G401.6 (cell line): ENCODE measurements around the gene RAB40B.

Experiments
- FAIRE-seq: peaks from 2 replicates; lab custom pipeline; 2012; peaks lifted over from hg19 to GRCh38; lab: Jason Lieb, UNC

RAB40B gene

DNA sequence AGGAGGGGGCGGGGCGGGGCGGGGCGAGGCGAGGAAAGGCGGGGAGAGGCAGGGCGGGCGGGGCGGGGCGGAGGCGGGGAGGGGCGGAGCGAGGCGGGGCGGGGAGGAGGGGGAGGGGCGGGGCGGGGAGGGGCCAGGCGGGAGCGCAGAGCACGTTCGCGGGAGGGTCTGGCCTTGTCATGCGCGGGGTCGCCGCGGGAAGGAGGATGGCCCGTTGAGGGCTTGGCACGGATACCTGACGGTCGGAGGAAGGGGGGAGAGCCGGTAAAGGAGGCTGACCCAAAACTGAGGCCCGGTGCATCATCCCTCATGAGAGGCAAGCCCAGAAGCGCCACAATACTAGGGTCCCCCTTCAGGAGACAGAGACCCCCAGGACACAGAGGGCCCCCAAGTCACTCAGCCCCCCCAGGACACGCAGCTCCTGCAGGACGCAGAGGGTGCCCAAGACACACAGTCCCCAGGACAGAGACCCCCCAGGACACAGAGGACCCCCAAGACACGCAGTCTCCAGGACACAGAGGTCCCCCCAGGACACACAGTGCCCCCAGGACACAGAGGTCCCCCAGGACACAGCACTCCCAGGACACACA is 49.7 kb downstream of the RAB40B start:
- FAIRE-seq, result no peak

- FAIRE-seq, result no peak
Measured at GRCh38 chr17:82648165-82648668, 50.3 kb downstream of the RAB40B start, which contains the start of gene WDR45B. WDR45B (minus strand) TSS chr17:82648444; CDS start chr17:82648340, 104 bp downstream.

GRCh38 chr17:82647593-82648164 is 50.8 kb downstream of the RAB40B start:
- FAIRE-seq, result no peak

- FAIRE-seq, result no peak
Measured at GRCh38 chr17:82645516-82645915, 53.0 kb downstream of the RAB40B start.

DNA sequence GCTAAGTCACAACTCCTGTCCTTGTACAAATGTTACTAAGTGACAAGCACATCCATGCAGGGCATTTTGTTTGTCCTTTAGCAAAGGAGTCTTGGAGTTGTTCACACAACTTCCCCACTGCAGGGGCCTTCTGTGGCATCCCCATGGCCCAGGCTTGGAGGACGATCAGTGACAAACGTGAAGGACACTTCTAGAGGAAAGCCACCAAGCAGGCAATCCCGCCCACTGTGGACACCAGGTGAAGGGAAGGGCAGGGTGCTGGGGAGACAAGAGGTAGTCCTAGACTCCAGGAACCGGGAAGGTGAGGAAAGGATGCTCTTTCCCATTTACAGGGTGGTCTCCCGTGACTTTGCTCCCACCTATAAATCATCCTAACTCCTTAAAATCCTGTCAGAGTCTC is 54.4 kb downstream of the RAB40B start:
- no peak for FAIRE-seq

- FAIRE-seq, result no peak
Measured at GRCh38 chr17:82642022-82642421, 56.5 kb downstream of the RAB40B start.

DNA sequence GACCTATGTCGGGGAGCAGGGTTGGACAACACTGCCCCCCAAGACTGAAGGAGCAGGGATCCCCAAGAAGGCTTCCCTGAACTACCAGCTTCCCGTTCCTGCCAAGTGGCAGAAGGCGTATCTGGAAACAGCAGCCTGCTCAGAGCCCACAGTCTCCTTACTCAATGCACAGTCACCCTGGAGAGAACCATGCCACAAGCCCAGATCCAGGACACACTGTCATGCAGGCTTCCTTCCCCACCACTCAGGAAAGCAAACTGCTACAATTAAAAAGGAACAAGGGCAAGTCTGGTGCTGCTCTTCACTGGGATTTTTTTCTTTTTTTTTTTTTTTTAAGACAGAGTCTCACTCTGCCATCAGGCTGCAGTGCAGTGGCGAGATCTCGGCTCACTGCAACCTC is 58.5 kb downstream of the RAB40B start:
- FAIRE-seq, result no peak

- no peak for FAIRE-seq
Measured at GRCh38 chr17:82639628-82640027, 58.9 kb downstream of the RAB40B start.

GRCh38 chr17:82638183-82638773 is 60.2 kb downstream of the RAB40B start:
- FAIRE-seq, result no peak

DNA sequence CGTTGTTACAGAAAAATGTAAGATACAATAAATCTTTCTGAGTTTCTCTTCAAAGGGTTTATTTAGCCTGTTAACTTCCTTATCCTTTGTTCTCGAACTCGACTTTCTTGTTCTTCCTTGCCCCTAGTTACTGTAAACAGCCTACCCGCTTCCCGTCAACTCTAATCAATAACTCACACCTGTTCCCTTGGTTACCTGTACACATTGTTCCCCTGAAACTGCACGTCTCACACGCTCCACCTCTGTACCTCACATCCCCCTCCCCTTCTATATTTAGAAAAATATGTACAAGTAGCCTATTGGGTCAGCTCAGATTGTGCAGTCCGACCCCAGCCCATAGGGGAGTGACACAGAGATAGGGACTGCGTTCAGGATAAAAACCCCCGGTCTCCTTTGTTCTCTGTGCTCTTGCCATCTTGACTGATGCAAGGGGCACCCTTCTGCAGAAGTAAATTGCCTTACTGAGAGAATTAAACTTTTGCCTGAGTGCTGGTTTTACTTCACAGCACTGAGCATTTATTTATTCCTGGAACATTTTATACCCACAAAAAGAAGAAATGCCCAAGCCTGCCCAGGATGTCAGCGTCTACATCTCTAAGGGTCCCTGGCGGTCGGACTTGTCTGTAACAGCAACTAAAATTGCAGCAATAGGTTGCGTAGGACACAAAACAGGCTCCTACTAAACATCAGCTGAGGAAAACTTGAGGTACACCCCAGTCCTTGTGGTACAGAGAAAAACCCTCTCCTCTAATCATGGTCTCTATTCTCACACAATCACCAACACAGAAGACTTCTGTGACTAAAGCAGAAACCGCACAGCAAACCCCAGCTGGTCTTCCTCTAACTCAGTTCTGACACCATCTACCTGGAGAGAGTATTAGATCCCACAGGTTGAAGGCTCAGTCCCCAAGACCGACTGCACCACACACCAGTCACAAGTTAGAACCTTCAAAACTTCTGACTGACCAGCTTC is 61.6 kb downstream of the RAB40B start:
- FAIRE-seq, result no peak

DNA sequence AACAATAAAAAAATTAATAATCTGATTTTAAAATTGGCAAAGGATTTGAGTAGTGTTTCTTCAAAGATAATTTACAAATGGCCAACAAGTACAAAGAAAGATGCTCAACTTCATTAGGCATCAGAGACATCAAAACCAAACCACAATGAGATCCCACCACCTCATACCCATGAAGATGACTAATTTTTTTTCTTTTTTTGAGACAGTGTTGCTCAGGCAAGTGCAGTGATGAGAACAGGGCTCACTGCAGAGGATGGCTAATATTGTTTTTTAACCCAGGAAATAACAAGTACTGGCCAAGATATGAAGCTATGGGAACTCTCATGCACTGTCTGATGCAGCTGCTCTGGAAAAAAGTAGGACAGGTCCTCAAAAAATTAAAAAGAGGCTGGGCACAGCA is 65.2 kb downstream of the RAB40B start:
- no peak for FAIRE-seq

- no peak for FAIRE-seq
Measured at GRCh38 chr17:82632451-82632850, 66.0 kb downstream of the RAB40B start.

GRCh38 chr17:82631544-82631943 is 67.0 kb downstream of the RAB40B start:
- FAIRE-seq, result no peak

- no peak for FAIRE-seq
Measured at GRCh38 chr17:82630212-82630611, 68.3 kb downstream of the RAB40B start.

- no peak for FAIRE-seq
Measured at GRCh38 chr17:82629748-82630147, 68.8 kb downstream of the RAB40B start.

DNA sequence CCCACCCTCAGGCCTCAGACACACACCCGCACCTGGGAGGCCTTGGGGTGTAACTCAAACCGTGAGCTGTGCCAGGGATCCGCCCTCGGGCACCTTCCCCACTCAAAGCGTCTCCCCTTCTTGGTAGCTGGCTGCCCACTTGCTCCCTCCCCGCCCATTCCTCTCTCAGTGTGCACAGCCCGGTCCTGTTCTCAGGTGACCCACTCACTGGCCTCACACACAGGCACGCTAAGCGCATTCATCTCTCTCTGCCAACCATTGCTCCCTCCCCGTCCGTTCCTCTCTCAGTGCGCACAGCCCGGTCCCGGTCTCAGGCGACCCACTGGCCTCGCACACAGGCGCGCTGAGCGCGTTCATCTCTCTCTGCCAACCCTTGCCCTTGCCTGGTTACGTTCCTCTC is 71.1 kb downstream of the RAB40B start:
- FAIRE-seq, result no peak

DNA sequence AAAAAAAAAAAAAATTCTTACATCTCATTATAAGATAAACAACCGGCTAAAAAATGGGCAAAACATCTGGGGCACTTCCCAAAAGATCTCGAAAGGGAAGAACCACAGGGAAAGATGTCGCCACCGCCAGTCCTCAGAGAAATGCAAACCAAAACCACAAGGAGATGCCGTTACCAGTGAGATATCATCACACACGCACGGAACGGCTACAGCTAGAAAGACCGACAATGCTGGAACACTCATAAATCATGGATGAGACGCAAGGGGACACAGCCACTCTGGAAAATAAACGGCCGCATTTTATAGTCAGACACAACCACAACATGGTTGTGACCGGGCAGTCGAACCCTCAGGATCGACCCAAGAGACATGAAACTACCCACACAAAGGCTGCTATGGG is 74.8 kb downstream of the RAB40B start:
- FAIRE-seq, result no peak

- no peak for FAIRE-seq
Measured at GRCh38 chr17:82619641-82620040, 78.9 kb downstream of the RAB40B start.

DNA sequence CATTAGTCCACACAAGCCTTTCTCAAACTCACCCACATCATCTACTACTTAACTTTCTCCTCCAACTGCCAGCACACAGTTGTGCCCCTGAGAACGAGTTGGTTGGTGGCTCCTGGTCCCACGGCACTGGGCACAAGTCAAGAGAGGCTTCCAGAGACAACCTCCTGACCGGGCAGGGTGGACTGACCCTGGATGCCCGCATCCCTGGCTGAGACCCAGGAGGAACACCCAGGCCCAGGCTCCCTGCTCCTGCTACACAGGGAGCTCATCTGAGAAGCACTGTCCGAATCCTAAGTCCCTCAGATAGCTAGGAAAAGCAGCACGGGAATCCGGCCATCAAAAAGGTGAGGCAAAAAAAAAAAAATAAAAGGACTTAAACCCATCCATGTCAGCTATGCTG is 79.3 kb downstream of the RAB40B start:
- FAIRE-seq, result no peak

- FAIRE-seq, result no peak
Measured at GRCh38 chr17:82616021-82616711, 82.3 kb downstream of the RAB40B start.

DNA sequence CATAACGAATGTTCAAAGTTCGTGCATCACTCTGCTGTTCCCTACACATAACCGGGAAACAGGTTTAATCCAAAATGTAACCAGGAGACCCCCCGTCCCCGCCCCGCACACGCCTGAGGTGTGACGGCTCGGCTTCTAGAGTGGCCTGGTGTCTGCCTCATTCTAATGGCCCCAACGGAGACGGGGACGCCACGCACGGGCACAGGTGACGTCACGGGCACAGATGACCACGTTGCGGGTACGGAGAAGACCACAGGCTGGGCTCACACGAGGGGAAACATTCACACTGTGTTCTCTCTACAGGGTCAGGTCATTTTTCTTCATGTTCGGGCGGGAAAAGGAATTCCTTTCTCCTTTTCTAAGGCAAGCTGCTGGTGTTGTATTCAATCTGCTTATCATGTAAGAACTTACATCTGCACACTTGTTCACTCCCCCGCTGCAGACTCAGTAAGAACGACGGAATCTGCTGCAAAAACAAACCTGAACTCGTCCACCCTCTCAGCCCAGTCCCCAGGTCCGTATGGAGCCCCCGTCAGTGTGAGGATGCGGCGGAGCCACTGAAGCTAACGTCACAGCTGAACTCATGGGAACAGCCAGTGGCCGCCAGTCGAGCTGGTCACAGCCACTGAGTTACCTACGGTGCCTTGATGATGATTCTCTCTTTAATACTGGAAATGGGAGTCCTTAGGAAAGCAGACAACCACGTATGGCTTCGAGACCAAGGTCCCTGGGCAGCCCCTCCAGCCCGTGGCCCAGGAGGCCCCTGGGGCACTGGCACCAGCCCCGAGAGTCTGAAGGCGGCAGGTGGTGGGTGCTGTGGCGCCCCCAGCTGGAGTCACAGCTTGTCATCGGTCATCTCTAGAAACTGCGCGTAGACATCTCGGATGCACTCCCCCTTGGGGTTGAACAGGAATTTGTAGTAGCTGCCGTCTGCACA is 83.1 kb downstream of the RAB40B start:
- no peak for FAIRE-seq
